ENCODE results near the gene CD180. TPM values are rescaled to one million over a fixed set of nuclear protein-coding genes. Genes with fewer than 3 reads are reported as not detected.

The CD180 gene
- total and polyA plus RNA-seq, 4 donors = 0.59 to 2.6 (median 2.2) TPM

- DNase-seq = no peak
- no peak for ATAC-seq (ENCODE audit: insufficient read depth, low FRiP score)
- no peak for TF ChIP-seq CTCF (IDR thresholded peaks at IDR 0.05; ENCODE audit: control extremely low read depth, extremely low read depth)
- H3K9ac ChIP-seq (ENCODE audit: insufficient read depth in 1 of 2, low read length in 2 of 2) = no peak overlapping the region
- H3K27ac ChIP-seq (ENCODE audit: low read depth in 1 of 2, low read length in 1 of 2) = no peak overlapping the region
- no peaks in the 10 kb centered on the region for H3K9me3 ChIP-seq (ENCODE audit: control insufficient read depth in 4 of 4, insufficient read depth in 3 of 4, low read length in 3 of 4)
- WGBS, 2 donors = 98 to 99% methylated on average over 2 of the region's 2 CpGs
- no peak overlapping the region for H3K4me3 ChIP-seq
- H3K27me3 ChIP-seq (ENCODE audit: control insufficient read depth in 3 of 3, insufficient read depth in 3 of 3, low read length in 2 of 3) = no peaks in the 10 kb centered on the region
- H3K36me3 ChIP-seq (ENCODE audit: control insufficient read depth in 4 of 4, insufficient read depth in 4 of 4, low read length in 4 of 4) = peaks cover 24 to 53% (median 42%) of the 10 kb centered on the region in 4 donors
- peaks cover 0 to 6% (median 0%) of the 10 kb centered on the region in 5 donors for H3K4me1 ChIP-seq (ENCODE audit: control insufficient read depth in 5 of 5, insufficient read depth in 5 of 5, low read length in 5 of 5)
These were observed 53.0 kb downstream of the CD180 start for GRCh38 chr5:67143549-67143948.

- ATAC-seq (ENCODE audit: insufficient read depth, low FRiP score) = no peak
- Histone ChIP-seq H3K9me3 (ENCODE audit: control insufficient read depth in 4 of 4, insufficient read depth in 3 of 4, low read length in 3 of 4) (no peaks in the 10 kb centered on the region), H3K4me1 (ENCODE audit: control insufficient read depth in 5 of 5, insufficient read depth in 5 of 5, low read length in 5 of 5) (peaks cover 0 to 5% (median 0%) of the 10 kb centered on the region in 5 donors), H3K4me3 (no peak overlapping the region), H3K9ac (ENCODE audit: insufficient read depth in 1 of 2, low read length in 2 of 2) (no peak overlapping the region), H3K27me3 (ENCODE audit: control insufficient read depth in 3 of 3, insufficient read depth in 3 of 3, low read length in 2 of 3) (no peaks in the 10 kb centered on the region), H3K36me3 (ENCODE audit: control insufficient read depth in 4 of 4, insufficient read depth in 4 of 4, low read length in 4 of 4) (peaks cover 24 to 57% (median 43%) of the 10 kb centered on the region in 4 donors), H3K27ac (ENCODE audit: low read depth in 1 of 2, low read length in 1 of 2) (no peak overlapping the region)
- no peak for TF ChIP-seq CTCF (IDR thresholded peaks at IDR 0.05; ENCODE audit: control extremely low read depth, extremely low read depth)
- no peak for DNase-seq
- 88 to 93% methylated on average over 8 of the region's 8 CpGs for WGBS, 2 donors
These were observed 53.8 kb downstream of the CD180 start for GRCh38 chr5:67142816-67143215.

- Histone ChIP-seq H3K9ac (ENCODE audit: insufficient read depth in 1 of 2, low read length in 2 of 2) (no peak overlapping the region), H3K27ac (ENCODE audit: low read depth in 1 of 2, low read length in 1 of 2) (no peak overlapping the region), H3K4me1 (ENCODE audit: control insufficient read depth in 5 of 5, insufficient read depth in 5 of 5, low read length in 5 of 5) (peaks cover 0 to 5% (median 0%) of the 10 kb centered on the region in 5 donors), H3K36me3 (ENCODE audit: control insufficient read depth in 4 of 4, insufficient read depth in 4 of 4, low read length in 4 of 4) (peaks cover 27 to 56% (median 44%) of the 10 kb centered on the region in 4 donors), H3K9me3 (ENCODE audit: control insufficient read depth in 4 of 4, insufficient read depth in 3 of 4, low read length in 3 of 4) (no peaks in the 10 kb centered on the region), H3K27me3 (ENCODE audit: control insufficient read depth in 3 of 3, insufficient read depth in 3 of 3, low read length in 2 of 3) (no peaks in the 10 kb centered on the region), H3K4me3 (no peak overlapping the region)
- DNase-seq = no peak
- no peak for TF ChIP-seq CTCF (IDR thresholded peaks at IDR 0.05; ENCODE audit: control extremely low read depth, extremely low read depth)
- no peak for ATAC-seq (ENCODE audit: insufficient read depth, low FRiP score)
These were observed 55.0 kb downstream of the CD180 start for GRCh38 chr5:67141644-67142043.

- Histone ChIP-seq H3K4me3 (no peak overlapping the region), H3K9me3 (ENCODE audit: control insufficient read depth in 4 of 4, insufficient read depth in 3 of 4, low read length in 3 of 4) (no peaks in the 10 kb centered on the region), H3K36me3 (ENCODE audit: control insufficient read depth in 4 of 4, insufficient read depth in 4 of 4, low read length in 4 of 4) (peaks cover 25 to 55% (median 47%) of the 10 kb centered on the region in 4 donors), H3K27me3 (ENCODE audit: control insufficient read depth in 3 of 3, insufficient read depth in 3 of 3, low read length in 2 of 3) (no peaks in the 10 kb centered on the region), H3K27ac (ENCODE audit: low read depth in 1 of 2, low read length in 1 of 2) (no peak overlapping the region), H3K4me1 (ENCODE audit: control insufficient read depth in 5 of 5, insufficient read depth in 5 of 5, low read length in 5 of 5) (peaks cover 0 to 18% (median 4%) of the 10 kb centered on the region in 5 donors), H3K9ac (ENCODE audit: insufficient read depth in 1 of 2, low read length in 2 of 2) (no peak overlapping the region)
- DNase-seq = no peak
- ATAC-seq (ENCODE audit: insufficient read depth, low FRiP score) = no peak
- TF ChIP-seq CTCF (IDR thresholded peaks at IDR 0.05; ENCODE audit: control extremely low read depth, extremely low read depth) = no peak
- WGBS, 2 donors = 74 to 91% methylated on average over 4 of the region's 4 CpGs
These were observed 56.2 kb downstream of the CD180 start for GRCh38 chr5:67140413-67140812.

Measured in lung (tissue), 12 donors.